ENCODE measurements around the gene MXI1.

DNA sequence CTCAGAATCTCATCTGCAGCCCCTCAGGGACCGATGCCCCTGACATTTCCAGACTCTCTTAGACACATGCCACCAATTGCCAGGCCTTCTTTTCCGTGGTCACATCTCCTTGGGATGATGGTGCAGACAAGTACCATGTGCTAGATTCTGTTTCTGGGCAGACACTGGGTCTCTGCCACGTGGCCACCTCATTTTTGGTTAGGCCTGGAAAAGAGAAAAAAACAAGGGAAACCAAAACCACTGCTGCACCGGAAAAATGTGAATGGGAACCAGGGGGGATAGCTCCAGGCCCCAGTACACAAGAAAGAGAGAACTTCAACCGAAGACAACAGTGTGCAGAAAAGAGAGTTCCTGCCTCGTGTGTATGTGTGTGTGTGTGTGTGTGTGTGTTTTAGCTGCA is 23.0 kb upstream of the MXI1 start:
- no peak for TF ChIP-seq CREB1 (CRISPR knock-in tag; IDR thresholded peaks at IDR 0.05; ENCODE audit: low read depth)
- TF ChIP-seq, protein P1, sequence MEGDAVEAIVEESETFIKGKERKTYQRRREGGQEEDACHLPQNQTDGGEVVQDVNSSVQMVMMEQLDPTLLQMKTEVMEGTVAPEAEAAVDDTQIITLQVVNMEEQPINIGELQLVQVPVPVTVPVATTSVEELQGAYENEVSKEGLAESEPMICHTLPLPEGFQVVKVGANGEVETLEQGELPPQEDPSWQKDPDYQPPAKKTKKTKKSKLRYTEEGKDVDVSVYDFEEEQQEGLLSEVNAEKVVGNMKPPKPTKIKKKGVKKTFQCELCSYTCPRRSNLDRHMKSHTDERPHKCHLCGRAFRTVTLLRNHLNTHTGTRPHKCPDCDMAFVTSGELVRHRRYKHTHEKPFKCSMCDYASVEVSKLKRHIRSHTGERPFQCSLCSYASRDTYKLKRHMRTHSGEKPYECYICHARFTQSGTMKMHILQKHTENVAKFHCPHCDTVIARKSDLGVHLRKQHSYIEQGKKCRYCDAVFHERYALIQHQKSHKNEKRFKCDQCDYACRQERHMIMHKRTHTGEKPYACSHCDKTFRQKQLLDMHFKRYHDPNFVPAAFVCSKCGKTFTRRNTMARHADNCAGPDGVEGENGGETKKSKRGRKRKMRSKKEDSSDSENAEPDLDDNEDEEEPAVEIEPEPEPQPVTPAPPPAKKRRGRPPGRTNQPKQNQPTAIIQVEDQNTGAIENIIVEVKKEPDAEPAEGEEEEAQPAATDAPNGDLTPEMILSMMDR (conservative IDR thresholded peaks at IDR 0.05; ENCODE audit: low read depth in 2 of 2): no peak
- no peak for TF ChIP-seq POLR2AphosphoS5 (IDR thresholded peaks at IDR 0.05; ENCODE audit: low read depth)
- no peak for TF ChIP-seq EZH2 (IDR thresholded peaks at IDR 0.05; ENCODE audit: low read depth, unreplicated experiment)
- TF ChIP-seq EZH2phosphoT487 (IDR thresholded peaks at IDR 0.05; ENCODE audit: unreplicated experiment): no peak
- no peak for TF ChIP-seq JUNB (IDR thresholded peaks at IDR 0.05; ENCODE audit: unreplicated experiment)
- TF ChIP-seq, protein P2, sequence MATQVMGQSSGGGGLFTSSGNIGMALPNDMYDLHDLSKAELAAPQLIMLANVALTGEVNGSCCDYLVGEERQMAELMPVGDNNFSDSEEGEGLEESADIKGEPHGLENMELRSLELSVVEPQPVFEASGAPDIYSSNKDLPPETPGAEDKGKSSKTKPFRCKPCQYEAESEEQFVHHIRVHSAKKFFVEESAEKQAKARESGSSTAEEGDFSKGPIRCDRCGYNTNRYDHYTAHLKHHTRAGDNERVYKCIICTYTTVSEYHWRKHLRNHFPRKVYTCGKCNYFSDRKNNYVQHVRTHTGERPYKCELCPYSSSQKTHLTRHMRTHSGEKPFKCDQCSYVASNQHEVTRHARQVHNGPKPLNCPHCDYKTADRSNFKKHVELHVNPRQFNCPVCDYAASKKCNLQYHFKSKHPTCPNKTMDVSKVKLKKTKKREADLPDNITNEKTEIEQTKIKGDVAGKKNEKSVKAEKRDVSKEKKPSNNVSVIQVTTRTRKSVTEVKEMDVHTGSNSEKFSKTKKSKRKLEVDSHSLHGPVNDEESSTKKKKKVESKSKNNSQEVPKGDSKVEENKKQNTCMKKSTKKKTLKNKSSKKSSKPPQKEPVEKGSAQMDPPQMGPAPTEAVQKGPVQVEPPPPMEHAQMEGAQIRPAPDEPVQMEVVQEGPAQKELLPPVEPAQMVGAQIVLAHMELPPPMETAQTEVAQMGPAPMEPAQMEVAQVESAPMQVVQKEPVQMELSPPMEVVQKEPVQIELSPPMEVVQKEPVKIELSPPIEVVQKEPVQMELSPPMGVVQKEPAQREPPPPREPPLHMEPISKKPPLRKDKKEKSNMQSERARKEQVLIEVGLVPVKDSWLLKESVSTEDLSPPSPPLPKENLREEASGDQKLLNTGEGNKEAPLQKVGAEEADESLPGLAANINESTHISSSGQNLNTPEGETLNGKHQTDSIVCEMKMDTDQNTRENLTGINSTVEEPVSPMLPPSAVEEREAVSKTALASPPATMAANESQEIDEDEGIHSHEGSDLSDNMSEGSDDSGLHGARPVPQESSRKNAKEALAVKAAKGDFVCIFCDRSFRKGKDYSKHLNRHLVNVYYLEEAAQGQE (IDR thresholded peaks at IDR 0.05; ENCODE audit: unreplicated experiment): no peak
- TF ChIP-seq ZNF331 (CRISPR knock-in tag; IDR thresholded peaks at IDR 0.05; ENCODE audit: low read depth): no peak
- TF ChIP-seq ZNF114 (CRISPR knock-in tag; IDR thresholded peaks at IDR 0.05): no peak
- TF ChIP-seq, protein P3, sequence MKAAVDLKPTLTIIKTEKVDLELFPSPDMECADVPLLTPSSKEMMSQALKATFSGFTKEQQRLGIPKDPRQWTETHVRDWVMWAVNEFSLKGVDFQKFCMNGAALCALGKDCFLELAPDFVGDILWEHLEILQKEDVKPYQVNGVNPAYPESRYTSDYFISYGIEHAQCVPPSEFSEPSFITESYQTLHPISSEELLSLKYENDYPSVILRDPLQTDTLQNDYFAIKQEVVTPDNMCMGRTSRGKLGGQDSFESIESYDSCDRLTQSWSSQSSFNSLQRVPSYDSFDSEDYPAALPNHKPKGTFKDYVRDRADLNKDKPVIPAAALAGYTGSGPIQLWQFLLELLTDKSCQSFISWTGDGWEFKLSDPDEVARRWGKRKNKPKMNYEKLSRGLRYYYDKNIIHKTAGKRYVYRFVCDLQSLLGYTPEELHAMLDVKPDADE (IDR thresholded peaks at IDR 0.05): no peak
- TF ChIP-seq NANOG (IDR thresholded peaks at IDR 0.05; ENCODE audit: borderline replicate concordance): no peak

Data from GM23338 (cell line).